NCI-H345 treated with DMSO at 0.1 percent for 48 hours (cell line): ENCODE data around the gene FBXO8.
"Not testable (repeated sequence)": the region's sequence is repeated elsewhere in the genome, so short reads cannot be mapped to it uniquely, and the experiment has no call there.

Source experiments
- DNase-seq: peaks from one replicate; lab custom pipeline; 2025; ENCODE audit not compliant: unreplicated experiment; lab: John Stamatoyannopoulos, UW

The FBXO8 gene

GRCh38 chr4:174283507-174284471, at the start of gene FBXO8, which contains the start of gene CEP44:
FBXO8 (minus strand) TSS chr4:174283667; CDS start chr4:174263092, 20,575 bp downstream.
CEP44 (plus strand) TSS chr4:174283911; CDS start chr4:174299122, 15,211 bp downstream.
- peak; percentile 55 for DNase-seq

DNA sequence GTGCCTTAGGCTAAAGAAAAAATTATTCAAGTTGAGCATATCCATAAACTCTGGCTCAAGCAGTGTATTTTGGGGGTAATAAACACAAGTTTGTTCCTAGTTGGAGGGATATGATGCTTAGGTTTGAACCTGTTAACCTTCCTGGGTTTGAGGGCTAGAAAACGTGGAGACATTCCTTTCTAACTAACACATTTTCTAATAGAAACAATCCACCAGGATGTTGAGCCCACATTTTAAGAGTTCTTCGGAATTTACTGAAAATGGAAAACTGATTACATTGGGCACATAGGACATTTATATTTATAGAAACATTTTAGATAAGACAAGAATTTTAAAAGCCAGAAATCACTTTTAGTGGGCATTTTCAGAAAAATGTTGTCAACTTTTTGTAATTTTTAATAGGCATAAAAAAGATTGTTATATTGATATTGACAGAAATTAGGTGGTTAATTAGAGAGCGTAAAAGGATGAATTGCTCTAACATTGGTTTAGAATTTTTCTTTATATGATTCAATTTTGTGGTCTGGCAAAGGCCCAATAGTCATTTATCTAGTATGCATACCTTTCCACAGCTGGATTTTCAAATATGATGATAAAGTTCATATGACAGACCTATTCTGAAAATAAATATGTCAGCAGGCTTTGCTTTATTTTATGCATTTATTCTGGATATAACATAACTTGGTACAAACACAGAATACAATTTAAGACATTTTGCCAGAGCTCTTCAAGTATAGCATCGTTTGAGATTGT, 49.5 kb upstream of the FBXO8 start:
- no peak for DNase-seq

- no peak for DNase-seq
Measured at GRCh38 chr4:174324725-174325124, 41.3 kb upstream of the FBXO8 start.

DNA sequence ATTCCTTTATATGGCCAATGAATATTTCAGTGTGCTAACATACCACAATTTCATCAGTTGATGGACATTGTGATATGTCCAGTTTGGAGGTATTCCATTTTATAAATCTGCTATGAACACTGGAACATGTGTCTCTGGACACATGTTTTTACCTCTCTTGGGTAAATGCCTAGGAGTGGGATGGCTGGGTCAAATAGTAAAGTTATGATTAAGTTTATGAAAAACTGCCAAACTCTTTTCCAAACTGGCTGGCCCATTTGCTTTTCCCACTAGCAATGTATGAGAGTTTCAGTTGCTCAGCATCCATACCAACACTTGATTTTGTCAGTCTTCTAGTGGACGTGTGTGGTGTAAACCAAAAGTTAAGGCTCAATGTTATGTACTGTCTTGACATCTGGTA, 40.8 kb upstream of the FBXO8 start:
- DNase-seq: no peak

GRCh38 chr4:174320494-174321199, 37.2 kb upstream of the FBXO8 start:
- no peak for DNase-seq

GRCh38 chr4:174318829-174319764, 35.6 kb upstream of the FBXO8 start:
- DNase-seq: peak; percentile 4

DNA sequence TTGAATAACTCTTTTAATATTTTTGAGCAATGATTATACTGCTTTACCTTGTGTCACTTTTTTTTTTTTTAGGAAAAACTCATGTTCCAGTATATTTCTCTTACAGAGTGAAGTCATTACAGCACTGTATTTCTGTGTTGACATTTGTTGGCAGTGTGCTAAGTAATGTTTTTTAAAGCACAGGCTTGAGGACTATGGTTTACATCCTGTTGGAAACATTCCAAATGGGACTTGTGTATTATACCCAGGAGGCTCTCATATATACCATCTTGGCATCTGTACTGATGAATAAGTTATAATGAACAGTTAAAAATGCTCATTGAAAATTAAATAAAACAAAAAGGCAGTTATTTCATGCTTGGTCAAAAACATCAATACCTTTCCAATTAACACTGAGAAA, 34.1 kb upstream of the FBXO8 start:
- no peak for DNase-seq

DNA sequence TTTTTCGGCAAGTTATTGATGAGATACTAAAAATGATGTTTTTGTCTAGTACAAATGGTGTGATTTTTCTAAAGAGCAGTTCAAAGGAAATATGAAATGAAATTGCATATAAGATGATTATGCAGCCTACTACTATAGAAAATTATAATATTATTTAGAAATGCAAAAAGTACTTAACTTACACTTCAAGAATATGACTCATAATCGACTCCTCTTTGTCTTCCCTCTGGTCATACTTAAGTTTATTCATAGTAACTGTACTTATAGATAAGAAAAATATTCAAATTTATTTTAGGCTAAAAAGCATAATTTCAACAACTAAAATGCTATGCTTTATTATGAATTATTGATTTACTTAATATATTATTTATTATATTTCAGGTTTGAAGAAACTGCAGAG, 33.5 kb upstream of the FBXO8 start:
- DNase-seq: no peak

DNA sequence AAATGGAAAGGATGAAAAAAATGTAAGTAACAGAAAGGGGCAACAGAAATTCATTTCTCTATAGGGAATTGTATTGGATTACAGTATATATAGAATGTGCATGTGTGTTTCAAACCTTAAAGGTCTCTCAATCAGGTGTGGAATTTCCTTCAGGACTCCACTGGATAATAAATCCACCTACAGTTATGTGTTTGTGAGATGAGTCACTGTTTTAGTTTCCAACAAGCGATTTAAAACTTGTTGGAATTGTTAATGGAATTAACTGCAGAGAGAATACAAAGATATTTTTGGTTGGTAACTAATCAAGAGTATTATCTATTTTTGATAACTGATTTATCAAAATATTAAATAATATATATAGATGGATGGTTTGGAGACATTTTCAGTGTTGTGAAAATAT, 33.1 kb upstream of the FBXO8 start:
- DNase-seq: no peak

GRCh38 chr4:174314770-174315169, 31.3 kb upstream of the FBXO8 start:
- no peak for DNase-seq

- no peak for DNase-seq
Measured at GRCh38 chr4:174314274-174314673, 30.8 kb upstream of the FBXO8 start.

DNA sequence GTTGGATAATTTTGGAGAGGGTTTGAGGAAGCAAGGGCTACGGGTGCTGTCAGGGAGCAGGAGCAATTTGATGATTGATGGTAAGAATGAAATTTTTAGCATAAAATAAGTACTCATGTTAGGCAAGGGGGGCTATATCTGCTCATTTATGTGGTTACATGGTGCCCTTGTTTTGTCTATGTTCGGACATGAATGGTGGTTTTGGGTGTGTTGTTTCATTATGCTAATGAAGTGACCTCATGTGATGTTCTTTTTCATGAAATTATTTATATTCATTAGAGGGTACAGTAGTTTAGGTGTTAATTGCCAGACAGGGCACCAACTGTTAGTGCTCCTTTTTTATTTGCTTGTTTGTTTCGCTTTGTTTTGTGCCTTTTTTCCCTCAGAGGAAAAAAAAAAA, 29.5 kb upstream of the FBXO8 start:
- no peak for DNase-seq

DNA sequence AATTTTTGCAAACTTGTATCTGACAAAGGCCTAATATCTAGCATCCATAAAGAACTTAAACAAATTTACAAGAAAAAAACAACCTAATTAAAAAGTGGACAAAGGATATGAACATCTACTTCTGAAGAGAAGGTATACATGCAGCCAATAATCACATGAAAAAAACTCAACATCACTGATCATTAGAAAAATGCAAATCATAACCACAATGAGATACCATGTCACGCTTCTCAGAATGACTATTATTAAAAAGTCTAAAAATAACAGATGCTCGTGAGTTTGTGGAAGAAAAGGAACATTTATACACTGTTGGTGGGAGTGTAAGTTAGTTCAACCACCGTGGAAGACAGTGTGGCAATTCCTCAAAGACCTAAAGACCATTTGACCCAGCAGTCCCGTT, 24.2 kb upstream of the FBXO8 start:
- DNase-seq: no peak

- no peak for DNase-seq
Measured at GRCh38 chr4:174305961-174306360, 22.5 kb upstream of the FBXO8 start.

GRCh38 chr4:174304664-174305063, 21.2 kb upstream of the FBXO8 start:
- no peak for DNase-seq

DNA sequence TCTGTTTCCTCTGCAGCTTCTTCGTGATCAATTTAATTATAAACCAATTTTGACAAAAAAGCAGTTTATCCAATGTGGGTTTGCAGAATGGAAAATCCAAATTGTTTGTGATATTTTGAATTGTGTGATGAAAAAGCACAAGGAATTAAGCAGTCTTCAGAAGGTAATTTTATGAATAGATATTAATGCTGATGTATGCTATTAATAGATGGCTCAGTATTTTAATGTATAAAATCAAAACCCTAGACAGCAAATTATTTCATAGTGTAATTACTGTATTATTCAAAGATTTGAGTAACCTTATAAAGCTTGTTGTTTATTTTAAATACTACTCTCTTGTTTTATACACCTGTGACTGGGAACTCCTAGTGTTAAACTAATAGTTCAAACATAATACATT, 20.2 kb upstream of the FBXO8 start:
- no peak for DNase-seq

GRCh38 chr4:174295142-174295541, 11.7 kb upstream of the FBXO8 start:
- not testable (repeated sequence) for DNase-seq

GRCh38 chr4:174294641-174295040, 11.2 kb upstream of the FBXO8 start:
- not testable (repeated sequence) for DNase-seq

DNA sequence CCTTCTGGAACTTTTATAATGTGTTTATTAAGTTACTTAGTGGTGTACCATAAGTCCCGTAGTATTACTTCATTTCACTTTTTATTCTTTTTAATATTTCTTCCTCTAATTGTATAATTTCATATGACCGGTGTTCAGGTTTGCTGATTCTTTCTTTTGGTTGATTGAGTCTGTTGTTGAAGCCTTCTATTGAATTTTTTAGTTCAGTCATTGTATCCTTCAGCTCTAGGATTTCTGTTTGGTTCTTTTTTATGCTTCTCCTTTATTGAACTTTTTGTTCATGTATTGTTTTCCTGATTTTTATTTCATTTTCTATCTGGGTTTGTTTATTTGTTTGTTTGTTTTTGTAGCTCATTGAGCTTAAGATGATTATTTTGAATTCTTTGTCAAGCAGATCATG, 9.0 kb upstream of the FBXO8 start:
- DNase-seq: no peak

DNA sequence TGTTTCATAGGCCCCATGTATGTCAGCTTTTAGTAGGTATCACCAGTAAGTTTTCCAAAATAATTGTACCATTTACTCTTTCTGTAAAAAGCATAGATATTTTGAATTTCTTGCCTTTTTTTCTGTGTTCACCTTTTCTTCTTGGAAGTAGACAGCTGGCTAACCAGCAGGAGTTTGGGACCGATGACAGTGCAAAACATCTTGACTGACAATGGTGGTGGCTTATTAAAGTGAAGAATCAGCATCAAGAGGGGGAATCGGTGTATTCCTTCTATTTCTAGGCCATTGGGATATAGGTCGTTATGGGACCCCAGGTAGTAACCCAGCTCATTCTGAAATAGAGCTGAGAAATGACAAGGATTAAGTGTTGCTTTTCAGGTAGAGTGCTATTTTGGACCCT, 3.4 kb upstream of the FBXO8 start:
- no peak for DNase-seq
